IgD-negative memory B cell (primary cell): ENCODE results near the gene NDUFA1. TPM values are rescaled to one million over a fixed set of nuclear protein-coding genes. Genes with fewer than 3 reads are reported as not detected.

Experiments
- polyA plus RNA-seq: library from polyadenylated mRNA; unstranded; fragments of 300-500 nt; fragmentation: Illumina TruSeq; gene quantifications from one replicate; pipeline ENCODE4 v1.2.3, GENCODE V29; 2021

NDUFA1 gene
- polyA plus RNA-seq, 1 donor from 2014 or later: 249 TPM

Other genes starting within 250 kb of the NDUFA1 start
- 241 TPM for gene SEPTIN6, start 178.7 kb upstream of the NDUFA1 start, polyA plus RNA-seq
- 36.1 TPM for gene SOWAHD, start 113.2 kb upstream of the NDUFA1 start, polyA plus RNA-seq
- 4,549 TPM for gene RPL39, start 80.2 kb upstream of the NDUFA1 start, polyA plus RNA-seq
- 12.4 TPM for gene UPF3B, start 18.9 kb upstream of the NDUFA1 start, polyA plus RNA-seq
- 66.2 TPM for gene RNF113A, start 99 bp upstream of the NDUFA1 start, polyA plus RNA-seq
- not detected for gene AKAP14, start 24.1 kb downstream of the NDUFA1 start, polyA plus RNA-seq
- 5.4 TPM for gene NKAP, start 71.9 kb downstream of the NDUFA1 start, polyA plus RNA-seq
- gene RHOXF2B, start 205.9 kb downstream of the NDUFA1 start, polyA plus RNA-seq: not detected
- not detected for gene RHOXF1, start 244.1 kb downstream of the NDUFA1 start, polyA plus RNA-seq